Endothelial cell of umbilical vein (primary cell): ENCODE data around the gene KRT37.

ENCODE experiments used
- POLR2A ChIP-seq: IDR thresholded peaks from 2 replicates; pipeline ENCODE4 v1.6.1; 2012; ENCODE audit warnings: low read depth, mild to moderate bottlenecking, control low read depth, low read length
- POLR2AphosphoS5 ChIP-seq: IDR thresholded peaks from 2 replicates; pipeline ENCODE4 v1.6.1; 2012; ENCODE audit warnings: low read depth, mild to moderate bottlenecking, control low read depth, low read length, moderate library complexity; ENCODE audit not compliant: insufficient read depth

DNA sequence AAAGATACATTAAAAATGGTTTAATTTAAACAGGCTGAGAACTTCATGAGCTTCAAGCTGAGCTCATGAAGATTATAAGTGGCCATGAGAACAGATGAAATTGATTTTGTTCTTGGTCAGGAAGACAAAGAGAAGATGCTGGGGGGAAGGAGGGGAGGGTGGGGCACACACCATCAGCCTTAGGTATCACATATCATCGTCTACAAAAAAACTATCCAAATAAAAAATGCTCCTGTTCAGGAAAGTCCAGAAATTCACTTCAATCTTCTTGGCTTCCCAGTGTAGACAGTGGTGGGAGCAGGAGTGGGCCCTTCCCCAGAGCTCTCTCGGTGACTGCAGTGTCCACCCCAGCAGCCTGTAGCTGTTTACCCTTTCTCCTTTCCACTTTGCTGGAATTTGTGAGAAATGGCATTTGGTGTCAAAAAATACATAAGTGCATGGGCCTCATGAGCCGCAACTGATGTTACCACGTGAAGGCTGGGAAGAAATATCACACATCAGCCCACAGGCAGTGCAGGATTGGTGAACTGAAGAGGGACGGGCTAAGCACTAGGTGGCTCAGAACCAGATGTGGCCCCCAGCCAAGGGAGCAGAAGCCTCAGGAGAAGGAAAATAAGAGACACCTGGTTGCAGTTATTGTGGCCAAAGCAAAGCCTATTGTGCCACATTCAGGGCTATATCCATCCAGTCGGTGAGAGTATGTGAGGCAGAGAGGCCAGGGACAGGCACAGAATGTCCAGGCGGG is 6.1 kb downstream of the KRT37 start:
- TF ChIP-seq POLR2AphosphoS5 (no peak), POLR2A (no peak)
